ENCODE measurements around the gene CPED1.

CPED1 gene

DNA sequence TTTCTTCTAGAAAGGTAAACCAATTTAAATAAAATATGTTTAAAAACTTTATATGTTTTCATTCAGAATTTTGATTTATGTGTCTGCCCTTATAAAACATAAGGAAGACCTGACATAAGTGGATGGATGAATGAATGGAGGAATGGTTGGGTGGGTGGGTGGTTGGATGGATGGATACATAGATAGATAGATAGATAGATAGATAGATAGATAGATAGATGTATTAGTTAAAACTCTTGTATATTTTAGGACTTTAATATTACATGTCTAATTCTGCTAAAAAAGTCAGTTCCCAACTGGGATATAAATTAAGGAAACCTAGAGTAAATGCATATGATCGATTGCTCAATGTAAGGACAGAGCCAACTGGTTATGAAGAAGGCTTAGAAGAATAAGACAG, 184.0 kb downstream of the CPED1 start:
- TF ChIP-seq, protein P1, sequence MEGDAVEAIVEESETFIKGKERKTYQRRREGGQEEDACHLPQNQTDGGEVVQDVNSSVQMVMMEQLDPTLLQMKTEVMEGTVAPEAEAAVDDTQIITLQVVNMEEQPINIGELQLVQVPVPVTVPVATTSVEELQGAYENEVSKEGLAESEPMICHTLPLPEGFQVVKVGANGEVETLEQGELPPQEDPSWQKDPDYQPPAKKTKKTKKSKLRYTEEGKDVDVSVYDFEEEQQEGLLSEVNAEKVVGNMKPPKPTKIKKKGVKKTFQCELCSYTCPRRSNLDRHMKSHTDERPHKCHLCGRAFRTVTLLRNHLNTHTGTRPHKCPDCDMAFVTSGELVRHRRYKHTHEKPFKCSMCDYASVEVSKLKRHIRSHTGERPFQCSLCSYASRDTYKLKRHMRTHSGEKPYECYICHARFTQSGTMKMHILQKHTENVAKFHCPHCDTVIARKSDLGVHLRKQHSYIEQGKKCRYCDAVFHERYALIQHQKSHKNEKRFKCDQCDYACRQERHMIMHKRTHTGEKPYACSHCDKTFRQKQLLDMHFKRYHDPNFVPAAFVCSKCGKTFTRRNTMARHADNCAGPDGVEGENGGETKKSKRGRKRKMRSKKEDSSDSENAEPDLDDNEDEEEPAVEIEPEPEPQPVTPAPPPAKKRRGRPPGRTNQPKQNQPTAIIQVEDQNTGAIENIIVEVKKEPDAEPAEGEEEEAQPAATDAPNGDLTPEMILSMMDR (IDR thresholded peaks at IDR 0.05; ENCODE audit: low read depth, low read length, missing control alignments), result no peak
- no peak for DNase-seq (ENCODE audit: extremely low read depth, low read depth)
- no peak overlapping the region for H3K4me3 ChIP-seq (replicated peaks; ENCODE audit: low read depth, low read length)

DNA sequence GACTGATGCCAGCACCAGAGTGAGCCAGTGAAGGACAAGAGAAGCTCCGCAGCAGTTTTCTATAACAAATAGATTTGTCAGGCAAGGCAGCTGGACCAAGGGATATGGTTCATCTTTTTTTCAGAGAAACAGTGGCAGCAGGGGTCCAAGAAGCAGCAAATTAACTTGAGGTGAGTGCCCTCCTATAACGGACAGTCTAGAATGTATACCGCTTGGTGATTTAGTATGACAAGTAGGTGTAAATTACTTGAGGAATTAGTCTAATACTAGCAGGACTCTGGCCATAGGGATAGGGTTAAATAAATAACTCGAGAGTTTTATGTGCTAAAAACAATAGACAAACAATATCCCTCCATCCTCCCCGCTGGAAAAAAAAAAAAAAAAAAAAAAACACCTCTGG, 187.3 kb downstream of the CPED1 start:
- DNase-seq (ENCODE audit: extremely low read depth, low read depth), result no peak
- TF ChIP-seq, protein P1 (IDR thresholded peaks at IDR 0.05; ENCODE audit: low read depth, low read length, missing control alignments), result no peak
- H3K4me3 ChIP-seq (replicated peaks; ENCODE audit: low read depth, low read length), result no peak overlapping the region

DNA sequence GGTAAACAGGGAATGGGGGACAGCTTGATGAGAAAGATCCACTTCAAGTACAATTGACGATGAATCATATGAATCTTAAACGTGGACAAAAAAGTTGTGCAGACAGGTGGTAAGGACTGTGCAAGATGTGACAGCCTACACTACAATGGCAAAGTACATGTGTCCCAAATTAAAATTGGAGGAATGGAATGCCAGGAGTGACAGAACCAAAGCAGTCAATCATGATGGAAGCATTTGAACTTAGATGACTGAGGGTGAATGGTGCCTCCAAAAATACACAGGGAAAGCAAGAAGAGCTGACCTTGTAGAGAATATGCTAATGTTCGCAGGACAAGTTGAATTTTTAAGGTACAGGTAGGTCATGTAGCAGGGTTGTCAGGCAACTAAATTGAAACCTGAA, 189.9 kb downstream of the CPED1 start:
- DNase-seq (ENCODE audit: extremely low read depth, low read depth), result no peak
- no peak overlapping the region for H3K4me3 ChIP-seq (replicated peaks; ENCODE audit: low read depth, low read length)
- TF ChIP-seq, protein P1 (IDR thresholded peaks at IDR 0.05; ENCODE audit: low read depth, low read length, missing control alignments), result no peak

DNA sequence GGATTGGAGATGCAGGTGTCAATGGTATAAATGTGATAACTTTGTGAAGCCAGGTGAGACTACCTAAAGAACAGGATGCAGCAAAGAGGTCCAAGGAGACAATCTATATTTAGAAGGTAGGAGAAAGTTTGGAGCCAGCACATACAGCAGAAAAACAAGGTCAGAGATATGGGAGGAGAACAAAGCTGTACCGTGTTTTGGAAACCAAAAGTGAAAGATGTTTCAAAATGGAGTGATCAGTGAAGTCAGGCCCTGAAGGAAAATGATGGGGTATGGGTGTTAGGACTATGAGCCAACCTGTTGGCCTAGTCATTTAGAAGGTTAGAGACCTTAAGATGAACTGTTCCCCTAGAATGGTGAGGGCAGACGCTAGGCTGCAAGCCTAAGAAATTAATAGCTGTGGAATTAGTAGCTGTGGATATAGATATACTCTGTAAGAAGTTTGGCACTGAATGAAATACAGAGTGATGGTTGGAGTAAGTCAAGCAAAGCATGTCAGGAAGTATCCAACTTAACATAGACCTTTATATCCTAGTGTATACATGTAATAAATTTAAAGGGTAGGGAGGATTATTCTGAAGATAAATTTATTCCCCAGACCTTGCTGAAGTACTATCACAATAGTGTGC, 190.5 kb downstream of the CPED1 start:
- TF ChIP-seq, protein P1 (IDR thresholded peaks at IDR 0.05; ENCODE audit: low read depth, low read length, missing control alignments), result no peak
- no peak overlapping the region for H3K4me3 ChIP-seq (replicated peaks; ENCODE audit: low read depth, low read length)
- no peak for DNase-seq (ENCODE audit: extremely low read depth, low read depth)

DNA sequence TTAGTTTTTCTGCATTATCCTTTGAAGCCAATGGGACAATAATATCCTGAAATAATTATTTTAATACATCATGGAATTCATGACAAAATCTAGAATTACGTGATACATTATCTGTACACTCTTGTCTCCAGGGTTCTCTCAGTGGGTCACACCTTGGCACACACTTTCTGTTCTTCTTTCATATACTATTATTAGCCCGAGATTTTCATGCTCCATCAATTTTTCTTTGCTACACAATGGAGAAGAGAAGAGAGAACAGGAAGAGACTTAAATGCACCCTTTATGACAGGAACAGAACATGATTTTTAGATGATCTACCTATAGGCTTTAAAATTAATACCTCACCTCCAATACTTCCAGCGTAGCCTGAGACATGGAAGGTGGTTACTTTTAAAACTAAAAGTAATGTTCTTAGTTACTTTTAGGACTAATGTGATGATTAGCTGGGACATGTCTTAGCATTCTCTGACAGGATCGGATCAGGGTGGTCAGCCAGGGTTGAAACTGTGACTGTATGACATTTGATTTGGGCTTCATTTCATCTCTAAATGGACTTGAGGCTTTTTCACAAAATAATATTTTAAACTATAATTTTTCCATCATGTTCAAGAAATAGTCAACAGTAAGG, 192.0 kb downstream of the CPED1 start:
- TF ChIP-seq, protein P1 (IDR thresholded peaks at IDR 0.05; ENCODE audit: low read depth, low read length, missing control alignments), result no peak
- no peak overlapping the region for H3K4me3 ChIP-seq (replicated peaks; ENCODE audit: low read depth, low read length)
- DNase-seq (ENCODE audit: extremely low read depth, low read depth), result no peak

DNA sequence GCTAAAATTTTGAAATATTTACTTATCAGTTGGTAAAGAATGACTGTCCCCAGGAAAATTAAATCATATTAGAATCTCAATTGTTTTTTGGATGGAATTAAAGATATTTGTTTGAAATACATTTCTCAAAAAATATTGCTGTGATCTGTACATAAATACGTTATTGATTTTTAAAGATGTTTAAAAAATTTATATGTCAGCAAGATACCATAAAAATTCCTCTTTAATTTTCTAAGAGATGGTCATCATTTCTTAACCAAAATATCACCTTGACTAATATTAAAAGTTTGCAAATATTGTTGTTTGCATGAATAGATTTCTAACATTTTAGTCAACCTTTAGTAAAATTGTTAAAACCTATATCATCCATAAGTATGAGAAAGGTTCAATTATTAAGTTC, 192.8 kb downstream of the CPED1 start:
- H3K4me3 ChIP-seq (replicated peaks; ENCODE audit: low read depth, low read length), result no peak overlapping the region
- TF ChIP-seq, protein P1 (IDR thresholded peaks at IDR 0.05; ENCODE audit: low read depth, low read length, missing control alignments), result no peak
- DNase-seq (ENCODE audit: extremely low read depth, low read depth), result no peak

Data from HFF-Myc (cell line).